Endometrium (tissue), 2 donors: ENCODE measurements around the gene NISCH.
A peak's percentile ranks its signal among the peaks of the same experiment; 100 is the strongest.

Experiments used
- FAIRE-seq: peaks from 2 replicates; lab custom pipeline; 2012; peaks lifted over from hg19 to GRCh38; lab: Jason Lieb, UNC
- donor health status: control.
- donor health status: control.

Gene NISCH

DNA sequence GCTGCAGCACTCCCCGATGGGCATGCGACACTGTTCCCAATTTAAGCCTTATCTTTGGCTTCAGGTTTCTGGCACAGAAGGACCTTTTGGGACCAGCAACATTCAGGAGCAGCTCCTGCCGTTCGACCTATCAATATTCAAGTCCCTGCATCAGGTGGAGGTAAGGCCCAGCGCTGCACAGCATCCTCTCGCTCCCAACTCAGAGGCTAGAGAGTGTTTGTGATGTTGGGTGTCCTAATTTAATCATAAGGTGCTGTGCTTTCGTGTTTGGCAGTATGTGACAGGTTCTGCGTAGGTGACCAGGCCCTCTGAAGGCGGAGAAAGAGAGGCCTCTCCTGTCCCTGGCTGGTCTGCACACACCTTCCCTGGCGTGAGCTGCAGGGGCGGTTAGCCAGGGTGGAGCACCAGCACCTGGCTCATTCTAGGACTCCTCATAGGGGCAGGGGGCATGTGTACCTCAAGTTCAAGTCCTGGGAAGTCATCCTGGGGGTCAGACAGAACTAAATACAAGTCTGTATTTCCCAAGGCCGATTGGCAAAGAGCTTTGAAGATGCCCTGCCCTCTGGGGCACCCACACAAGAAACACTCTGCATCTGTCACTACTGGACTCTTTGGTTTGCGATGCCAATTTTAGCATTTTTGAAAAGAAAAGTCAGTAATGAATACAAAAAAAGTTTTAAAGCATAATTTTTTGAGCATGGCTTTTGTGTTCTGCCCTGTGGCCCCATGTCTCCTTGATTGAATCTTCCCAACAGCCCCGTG lies 17.0 kb downstream of the NISCH start:
- FAIRE-seq: no peak

DNA sequence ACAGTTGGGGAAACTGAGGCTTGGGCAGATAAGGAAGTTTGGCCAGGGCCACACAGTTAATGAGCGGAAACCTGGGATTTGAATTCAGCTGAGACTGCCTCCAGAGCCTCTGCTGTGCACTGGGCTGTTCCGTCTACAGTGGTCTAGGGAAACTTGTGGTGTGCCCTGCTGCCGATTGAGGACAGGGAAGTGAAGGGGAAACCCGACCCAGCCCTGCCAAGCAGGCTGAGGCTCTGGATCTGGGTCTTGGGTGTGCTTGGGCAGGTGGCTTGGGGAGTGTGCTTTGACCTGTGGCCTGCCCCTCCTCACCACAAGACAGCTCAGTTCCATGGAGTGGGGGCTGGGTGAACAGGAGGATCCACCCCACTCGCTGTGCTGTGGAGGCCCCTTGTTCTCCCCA lies 17.6 kb downstream of the NISCH start:
- no peak for FAIRE-seq

DNA sequence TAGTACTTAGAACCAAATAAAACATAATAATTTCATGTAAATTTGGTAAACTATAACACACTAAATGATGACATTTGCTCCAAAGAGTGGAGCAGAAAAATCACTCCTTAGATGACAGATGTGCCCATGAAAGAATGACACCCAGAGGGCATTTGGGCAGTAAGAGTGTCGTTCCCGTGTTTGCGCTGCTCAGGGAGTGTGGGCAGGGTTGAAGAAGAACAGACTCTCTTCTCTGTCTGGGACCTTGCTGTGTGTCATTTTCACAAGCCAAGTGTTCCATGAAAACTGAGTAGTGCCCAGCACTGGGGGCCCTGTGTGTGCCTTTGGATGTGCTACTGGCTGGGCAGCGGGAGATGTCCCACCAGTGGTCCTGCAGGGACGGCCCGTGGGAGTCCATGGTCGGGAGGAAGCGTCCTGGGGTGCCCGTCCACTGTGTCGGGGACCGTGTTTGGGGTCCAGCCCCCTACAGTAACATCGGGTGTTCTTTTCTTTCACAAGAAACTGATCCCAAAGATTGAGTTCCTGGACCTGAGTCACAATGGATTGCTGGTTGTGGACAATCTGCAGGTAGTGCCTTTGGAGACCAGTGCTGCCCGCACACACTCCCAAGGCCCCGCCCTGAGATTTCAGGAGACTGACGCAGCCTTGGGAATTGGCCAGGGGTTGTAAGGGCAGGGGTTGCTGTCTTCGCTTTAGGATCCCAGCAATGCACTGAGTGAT lies 21.8 kb downstream of the NISCH start:
- FAIRE-seq: no peak

DNA sequence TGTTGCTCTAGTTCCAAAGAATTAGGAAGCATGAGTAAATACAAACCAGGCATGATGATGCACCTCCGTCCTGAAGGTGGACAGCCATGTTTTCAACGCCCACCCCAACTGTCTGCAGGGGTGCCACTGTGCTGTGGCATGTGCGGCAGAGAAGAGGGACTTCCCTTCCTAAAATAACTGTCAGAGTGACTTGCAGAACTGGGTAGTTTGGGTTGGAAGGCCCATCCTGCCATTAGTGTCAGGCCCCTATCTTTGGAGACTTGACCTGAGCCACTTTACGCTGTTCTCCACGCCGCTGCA lies 22.3 kb downstream of the NISCH start:
- no peak for FAIRE-seq

DNA sequence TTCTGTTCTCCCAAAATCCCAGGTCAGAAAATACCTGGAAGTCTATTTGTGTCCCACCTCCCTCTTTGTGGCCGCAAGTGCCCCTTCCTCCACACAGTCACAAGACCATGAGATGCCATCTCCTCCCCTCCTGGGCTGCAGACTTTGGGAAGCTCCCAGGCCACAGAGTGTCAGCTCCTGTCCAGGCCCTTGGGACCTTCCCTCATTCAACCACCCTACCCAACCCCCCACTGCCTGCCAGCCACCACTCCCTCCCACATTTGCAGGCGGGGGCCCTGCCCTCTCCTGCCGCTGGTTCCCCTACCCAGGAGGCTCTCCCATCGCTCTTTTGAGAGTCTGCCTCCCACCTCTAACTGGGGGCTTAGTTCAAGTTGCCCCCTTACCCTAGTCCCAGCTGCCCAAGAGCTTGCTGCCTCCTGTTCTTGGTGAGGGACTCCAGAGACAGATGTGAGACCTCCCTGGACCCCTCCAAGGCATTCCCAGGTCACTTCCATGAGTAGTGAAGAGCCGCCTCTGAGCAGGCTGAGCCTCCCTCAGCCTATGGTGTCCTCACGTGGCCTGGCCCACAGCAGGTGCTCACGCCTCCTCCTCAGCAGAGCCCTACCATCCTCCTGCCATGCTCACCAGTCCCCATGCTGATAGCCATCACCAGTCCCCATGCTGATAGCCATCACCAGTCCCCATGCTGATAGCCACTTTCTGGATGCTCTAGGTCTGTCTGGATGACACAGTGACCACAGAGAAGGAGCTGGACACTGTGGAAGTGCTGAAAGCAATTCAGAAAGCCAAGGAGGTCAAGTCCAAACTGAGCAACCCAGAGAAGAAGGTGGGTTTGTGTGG lies 23.9 kb downstream of the NISCH start:
- no peak for FAIRE-seq

DNA sequence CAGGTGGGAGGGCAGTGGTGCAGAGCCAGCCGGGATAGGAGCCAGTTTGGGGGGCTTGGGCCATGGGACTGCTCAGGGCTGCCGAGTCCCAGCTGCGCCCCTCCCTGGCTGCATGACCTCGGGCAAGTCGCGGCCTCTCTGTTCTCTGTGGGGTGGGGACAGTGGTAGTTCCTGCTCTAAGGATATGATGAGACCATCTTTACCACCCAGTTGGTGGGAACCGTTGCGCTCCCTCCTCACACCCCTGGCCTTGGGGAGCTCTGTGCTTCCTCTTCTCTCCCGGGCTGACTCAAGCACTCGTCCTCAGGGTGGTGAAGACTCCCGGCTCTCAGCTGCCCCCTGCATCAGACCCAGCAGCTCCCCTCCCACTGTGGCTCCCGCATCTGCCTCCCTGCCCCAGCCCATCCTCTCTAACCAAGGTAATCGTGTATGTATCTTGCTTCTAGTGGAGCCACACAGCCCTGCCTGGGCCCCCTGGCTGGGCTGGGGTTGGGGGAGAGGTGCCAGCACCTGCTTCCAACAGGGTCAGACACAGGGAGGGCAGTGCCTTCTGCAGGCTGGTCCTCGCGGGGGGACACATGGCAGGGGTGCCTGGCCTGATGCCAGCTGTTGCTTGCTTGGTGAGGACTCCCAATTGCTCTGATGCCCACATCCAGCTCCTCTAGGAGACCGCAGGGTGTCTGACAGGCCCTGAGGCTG lies 24.6 kb downstream of the NISCH start:
- FAIRE-seq: no peak

DNA sequence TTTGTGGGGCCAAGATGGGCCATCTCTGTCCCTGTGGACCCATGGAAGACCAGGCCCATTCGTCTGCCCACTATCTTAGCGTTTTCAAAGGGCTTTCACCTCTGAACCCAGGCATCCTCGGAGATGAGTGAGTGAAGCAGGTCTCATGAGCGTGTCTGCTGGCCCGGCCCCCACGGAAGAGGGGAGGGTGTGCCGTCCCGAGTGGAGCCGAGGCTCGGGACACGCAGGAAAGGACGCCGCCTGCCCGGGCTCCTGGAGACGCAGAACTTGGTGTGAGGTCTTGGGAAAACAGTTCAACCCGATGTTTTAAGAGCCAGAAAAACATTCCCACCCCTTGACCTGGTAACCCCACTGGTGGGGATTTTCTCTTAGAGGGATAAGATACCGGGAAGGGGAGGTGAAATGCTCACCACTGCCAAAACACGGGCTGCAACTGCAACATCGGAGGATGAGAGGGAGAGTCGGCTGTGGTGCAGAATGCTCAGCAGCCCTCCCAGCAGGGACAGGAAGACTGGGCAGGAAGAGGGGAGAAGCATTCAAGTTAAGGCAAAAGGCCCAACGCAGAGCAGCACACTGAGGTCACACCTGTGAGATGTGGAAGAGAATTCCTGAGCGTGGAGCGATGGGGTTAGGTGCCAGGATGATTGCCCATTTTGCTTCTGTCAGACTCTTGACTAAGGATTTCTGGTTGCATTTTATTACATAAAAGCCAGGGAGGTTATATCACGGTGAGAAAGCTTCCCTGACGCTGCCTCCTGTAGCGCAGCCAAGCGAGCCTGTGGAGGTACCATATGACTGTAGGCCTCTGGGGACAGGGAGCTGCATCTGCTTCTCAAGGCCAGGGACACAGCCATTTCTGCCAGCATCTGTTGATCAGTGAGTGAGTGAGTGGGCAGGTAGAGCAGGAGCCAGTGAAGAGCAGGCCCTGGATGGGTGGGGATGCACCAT lies 25.6 kb downstream of the NISCH start:
- no peak for FAIRE-seq

DNA sequence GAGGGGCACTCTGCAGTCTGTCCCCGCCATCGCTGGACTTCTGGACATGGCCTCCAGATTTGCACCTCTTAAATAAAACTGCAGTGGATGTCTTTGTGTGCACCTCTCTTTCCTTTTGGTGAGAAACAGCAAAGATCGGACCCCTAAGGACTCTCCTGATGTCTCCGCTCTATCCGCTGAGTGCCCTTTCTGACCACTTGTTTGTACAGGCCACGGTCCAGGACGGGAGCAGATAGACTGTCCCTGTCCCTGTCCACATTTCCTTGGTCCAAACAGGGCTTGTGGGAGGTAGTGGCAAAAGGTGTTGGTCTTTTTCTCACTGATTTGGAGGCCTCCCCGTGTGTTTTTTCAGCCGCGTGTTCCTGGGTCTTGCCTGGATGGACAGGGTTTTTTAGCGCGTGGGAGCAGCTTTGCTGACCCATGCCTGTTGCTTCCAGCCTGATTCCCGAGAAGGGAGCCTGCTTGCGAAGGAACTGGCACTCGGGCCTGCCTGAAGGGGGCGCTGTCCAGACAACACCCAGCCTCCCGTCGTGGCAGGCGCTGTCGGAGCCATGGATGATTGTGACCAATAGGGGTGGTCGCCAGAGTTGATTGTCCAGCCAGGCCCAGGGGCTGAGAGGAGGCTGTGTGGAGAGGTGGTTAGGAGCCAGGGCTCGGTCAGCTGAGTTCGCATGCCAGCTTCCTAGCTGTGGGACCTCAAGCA lies 26.6 kb downstream of the NISCH start:
- no peak for FAIRE-seq

DNA sequence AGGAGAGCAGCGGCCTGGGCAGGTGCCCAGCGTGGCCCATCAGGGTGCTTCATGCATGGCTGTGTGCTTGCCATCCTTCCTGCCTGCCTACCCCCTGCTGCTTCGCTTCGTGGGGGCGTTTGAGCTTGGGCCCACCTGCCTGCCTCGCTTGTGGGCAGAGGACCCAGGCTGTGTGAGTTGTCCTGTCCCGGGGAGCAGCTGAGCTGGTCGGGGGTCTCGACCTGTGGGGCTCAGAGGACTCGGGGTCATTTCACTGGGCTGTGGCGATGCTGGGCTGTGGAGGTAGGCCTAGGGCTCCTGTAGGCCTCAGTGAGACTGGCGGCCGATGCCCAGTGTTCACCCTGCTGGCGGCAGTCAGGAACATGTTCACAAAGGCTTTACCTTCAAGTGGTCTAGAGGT lies 27.7 kb downstream of the NISCH start:
- no peak for FAIRE-seq

DNA sequence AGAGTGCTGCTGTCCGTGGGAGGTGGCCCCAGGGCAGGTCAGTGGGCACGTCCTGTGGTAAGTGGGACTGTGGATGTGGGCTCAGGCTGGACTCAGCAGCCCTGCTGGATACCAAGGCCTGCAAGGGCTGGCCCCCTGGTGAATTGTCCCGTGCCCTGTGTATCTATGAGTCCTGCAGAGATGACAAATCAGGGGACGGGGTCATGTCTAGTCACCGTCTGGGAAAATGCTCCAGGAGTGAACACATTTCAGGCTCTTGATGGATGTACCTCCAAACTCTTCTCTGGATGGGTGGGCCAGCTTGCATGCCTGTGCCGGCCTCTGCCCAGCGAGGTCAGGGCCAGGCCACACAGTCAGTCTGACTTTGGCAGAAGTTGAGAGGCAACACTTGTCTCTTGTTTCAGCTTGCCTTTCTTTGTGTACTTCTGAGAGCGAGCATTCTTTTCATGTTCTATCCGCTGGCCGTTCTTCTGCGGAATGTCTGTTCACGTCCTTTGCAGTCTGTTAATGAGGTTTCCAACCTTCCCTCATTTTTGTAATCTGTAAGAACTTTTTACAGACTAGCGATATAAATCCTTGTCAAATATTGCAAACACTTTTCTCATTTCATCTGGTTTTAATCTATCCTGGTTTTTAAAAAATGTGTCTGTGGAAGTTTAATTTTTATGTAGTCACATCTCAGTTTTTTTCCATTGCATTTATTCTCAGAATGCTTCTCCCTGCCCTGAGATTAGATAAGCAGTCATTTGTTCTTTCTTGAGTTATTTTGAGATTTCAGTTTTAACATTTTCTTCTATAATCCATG lies 28.4 kb downstream of the NISCH start:
- peak; percentile 97 for FAIRE-seq

DNA sequence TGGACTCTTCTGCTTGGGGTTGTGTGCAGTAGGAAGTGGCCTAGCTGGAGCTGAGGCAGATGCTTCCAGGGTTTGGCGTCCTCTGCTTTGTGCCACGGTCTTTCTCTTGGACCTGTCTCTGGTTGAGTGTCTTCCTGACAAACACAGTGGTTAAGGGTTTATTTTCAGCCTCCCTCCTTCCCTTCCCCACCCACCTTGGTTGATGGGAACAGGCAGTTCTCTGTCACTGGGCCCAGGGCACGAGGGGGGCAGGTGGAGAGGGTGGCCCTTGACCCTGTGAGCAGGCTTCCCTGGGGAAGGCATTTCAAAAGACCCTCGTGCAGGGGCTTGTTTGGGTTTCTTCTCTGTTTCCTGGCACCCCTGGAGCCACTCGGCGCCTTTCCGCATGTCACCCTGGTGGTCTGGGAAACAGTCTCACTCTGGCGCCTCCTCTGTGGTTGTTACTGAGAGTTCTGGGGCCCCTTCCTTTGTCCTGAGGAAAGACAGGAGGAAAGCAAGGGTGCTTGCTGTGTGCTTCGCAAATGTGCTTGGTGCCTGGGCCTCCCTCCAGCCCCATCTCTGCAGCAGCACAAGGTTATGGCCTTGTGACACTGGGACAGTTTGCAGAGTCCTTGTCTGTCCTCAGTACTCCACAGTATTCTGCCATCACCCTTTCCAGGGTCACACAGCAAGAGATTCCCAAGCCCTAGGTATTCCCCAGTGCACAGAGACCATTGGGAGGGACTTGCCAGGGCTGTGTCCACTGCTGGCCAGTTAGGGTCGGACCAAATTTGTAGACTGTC lies 29.5 kb downstream of the NISCH start:
- FAIRE-seq: no peak

DNA sequence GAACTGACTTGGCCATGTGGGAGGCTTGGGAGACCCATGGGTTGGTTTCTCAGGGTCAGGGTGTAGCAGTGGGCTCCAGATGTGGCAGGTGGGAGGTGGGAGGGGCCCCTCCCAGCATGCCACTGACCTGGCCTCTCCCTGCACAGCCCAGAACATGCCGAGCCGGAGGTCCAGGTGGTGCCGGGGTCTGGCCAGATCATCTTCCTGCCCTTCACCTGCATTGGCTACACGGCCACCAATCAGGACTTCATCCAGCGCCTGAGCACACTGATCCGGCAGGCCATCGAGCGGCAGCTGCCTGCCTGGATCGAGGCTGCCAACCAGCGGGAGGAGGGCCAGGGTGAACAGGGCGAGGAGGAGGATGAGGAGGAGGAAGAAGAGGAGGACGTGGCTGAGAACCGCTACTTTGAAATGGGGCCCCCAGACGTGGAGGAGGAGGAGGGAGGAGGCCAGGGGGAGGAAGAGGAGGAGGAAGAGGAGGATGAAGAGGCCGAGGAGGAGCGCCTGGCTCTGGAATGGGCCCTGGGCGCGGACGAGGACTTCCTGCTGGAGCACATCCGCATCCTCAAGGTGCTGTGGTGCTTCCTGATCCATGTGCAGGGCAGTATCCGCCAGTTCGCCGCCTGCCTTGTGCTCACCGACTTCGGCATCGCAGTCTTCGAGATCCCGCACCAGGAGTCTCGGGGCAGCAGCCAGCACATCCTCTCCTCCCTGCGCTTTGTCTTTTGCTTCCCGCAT lies 31.8 kb downstream of the NISCH start:
- no peak for FAIRE-seq

DNA sequence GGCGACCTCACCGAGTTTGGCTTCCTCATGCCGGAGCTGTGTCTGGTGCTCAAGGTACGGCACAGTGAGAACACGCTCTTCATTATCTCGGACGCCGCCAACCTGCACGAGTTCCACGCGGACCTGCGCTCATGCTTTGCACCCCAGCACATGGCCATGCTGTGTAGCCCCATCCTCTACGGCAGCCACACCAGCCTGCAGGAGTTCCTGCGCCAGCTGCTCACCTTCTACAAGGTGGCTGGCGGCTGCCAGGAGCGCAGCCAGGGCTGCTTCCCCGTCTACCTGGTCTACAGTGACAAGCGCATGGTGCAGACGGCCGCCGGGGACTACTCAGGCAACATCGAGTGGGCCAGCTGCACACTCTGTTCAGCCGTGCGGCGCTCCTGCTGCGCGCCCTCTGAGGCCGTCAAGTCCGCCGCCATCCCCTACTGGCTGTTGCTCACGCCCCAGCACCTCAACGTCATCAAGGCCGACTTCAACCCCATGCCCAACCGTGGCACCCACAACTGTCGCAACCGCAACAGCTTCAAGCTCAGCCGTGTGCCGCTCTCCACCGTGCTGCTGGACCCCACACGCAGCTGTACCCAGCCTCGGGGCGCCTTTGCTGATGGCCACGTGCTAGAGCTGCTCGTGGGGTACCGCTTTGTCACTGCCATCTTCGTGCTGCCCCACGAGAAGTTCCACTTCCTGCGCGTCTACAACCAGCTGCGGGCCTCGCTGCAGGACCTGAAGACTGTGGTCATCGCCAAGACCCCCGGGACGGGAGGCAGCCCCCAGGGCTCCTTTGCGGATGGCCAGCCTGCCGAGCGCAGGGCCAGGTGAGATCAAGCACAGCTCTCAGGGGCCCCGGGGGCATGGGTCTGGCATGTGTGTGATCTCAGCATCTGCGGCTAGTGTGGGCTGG lies 32.6 kb downstream of the NISCH start:
- FAIRE-seq: no peak

DNA sequence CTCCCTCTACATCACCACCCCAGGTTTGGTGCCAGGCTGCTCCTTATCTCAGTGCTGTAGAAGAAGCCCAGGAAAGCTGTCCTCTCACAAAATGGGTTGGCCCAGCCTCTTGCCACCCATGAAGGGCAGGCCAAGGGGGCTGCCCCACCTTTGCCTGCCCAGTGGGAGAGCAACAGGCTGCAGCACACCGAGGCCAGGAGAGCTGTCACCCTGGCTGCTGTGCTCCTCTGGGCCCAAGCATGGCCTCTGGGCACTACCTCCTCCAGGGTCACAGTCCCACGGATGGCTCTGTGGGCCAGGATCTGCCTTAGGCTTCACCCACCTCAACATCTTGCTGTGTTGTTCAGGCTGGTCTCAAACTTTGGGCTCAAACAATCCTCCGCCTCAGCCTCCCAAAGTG lies 33.3 kb downstream of the NISCH start:
- FAIRE-seq: no peak

DNA sequence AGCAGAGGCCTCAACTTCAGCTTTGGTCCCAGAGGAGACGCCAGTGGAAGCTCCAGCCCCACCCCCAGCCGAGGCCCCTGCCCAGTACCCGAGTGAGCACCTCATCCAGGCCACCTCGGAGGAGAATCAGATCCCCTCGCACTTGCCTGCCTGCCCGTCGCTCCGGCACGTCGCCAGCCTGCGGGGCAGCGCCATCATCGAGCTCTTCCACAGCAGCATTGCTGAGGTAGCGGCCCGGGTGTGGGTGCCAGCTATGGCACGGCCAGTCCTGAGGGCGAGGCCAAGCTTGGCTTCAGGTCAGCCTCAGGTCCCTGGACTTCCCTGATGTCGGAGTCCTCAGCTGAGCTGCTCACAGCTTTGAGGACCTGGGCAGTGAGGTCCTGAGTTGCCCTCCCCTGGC lies 34.0 kb downstream of the NISCH start:
- no peak for FAIRE-seq

DNA sequence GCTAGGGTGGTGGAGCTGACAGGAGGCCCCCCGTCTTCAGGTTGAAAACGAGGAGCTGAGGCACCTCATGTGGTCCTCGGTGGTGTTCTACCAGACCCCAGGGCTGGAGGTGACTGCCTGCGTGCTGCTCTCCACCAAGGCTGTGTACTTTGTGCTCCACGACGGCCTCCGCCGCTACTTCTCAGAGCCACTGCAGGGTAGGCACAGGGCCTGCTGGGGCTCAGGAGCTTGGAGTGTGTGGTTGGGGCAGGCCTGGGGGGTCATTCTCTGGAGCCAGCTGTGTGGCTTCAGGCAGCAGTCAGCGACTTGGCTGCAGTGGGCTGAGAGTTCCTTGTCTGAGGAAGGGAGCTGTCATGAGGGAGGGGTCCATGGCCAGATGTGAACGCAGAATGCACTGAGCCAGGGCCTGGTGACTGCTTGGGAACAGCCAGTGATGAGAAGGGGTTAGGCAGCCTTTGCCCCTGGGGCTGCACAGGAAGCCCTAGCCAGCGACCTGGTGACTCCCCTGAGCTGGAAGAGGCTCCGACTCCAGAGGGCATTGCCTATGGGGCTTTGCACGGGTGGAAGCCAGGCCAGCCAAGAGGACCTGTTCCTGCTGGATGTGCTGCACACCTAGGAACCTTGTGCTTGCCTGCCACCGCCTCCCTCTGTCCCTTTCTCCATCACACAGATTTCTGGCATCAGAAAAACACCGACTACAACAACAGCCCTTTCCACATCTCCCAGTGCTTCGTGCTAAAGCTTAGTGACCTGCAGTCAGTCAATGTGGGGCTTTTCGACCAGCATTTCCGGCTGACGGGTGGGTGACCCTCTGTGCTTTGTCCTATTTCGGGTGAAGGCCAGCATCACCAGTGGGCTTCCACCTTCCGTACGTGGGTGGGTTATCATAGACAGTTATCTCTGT lies 34.9 kb downstream of the NISCH start:
- no peak for FAIRE-seq
